Hematopoietic multipotent progenitor cell treated with erythropoietin and hydrocortisone succinate and interleukin-3 and kit ligand, for 8 days (in vitro differentiated cells): ENCODE measurements around the gene RPL37A.

Source experiments
- DNase-seq: peaks from one replicate; pipeline ENCODE4 v3.0.0-alpha.2; 2015

Gene RPL37A

GRCh38 chr2:216491793-216492596 lies 6.6 kb upstream of the RPL37A start:
- no peak for DNase-seq

GRCh38 chr2:216492597-216493333 lies 5.9 kb upstream of the RPL37A start:
- DNase-seq: no peak

- no peak for DNase-seq
Observed at GRCh38 chr2:216493334-216493685, 5.3 kb upstream of the RPL37A start.

GRCh38 chr2:216495656-216496055 lies 3.0 kb upstream of the RPL37A start:
- DNase-seq: no peak

GRCh38 chr2:216497382-216498069 lies 1.1 kb upstream of the RPL37A start:
- DNase-seq: no peak

GRCh38 chr2:216498070-216498378 lies 620 bp upstream of the RPL37A start:
- DNase-seq: no peak

GRCh38 chr2:216499641-216500218 lies 1.1 kb downstream of the RPL37A start:
- no peak for DNase-seq

- no peak for DNase-seq
Observed at GRCh38 chr2:216500572-216500971, 1.9 kb downstream of the RPL37A start.

GRCh38 chr2:216501854-216502253 lies 3.2 kb downstream of the RPL37A start:
- DNase-seq: no peak

- no peak for DNase-seq
Observed at GRCh38 chr2:216502381-216503158, 3.9 kb downstream of the RPL37A start.

GRCh38 chr2:216503159-216503629 lies 4.5 kb downstream of the RPL37A start:
- no peak for DNase-seq

GRCh38 chr2:216503697-216504375 lies 5.2 kb downstream of the RPL37A start:
- peak; percentile 10 for DNase-seq

- peak; percentile 17 for DNase-seq
Observed at GRCh38 chr2:216504376-216504762, 5.7 kb downstream of the RPL37A start.

- DNase-seq: no peak
Observed at GRCh38 chr2:216505133-216506106, 6.8 kb downstream of the RPL37A start.

- peak; percentile 28 for DNase-seq
Observed at GRCh38 chr2:216507220-216508160, 8.8 kb downstream of the RPL37A start.

GRCh38 chr2:216508229-216508628 lies 9.6 kb downstream of the RPL37A start:
- no peak for DNase-seq

- DNase-seq: peak; percentile 61
Observed at GRCh38 chr2:216516730-216517350, 18.2 kb downstream of the RPL37A start.

- DNase-seq: no peak
Observed at GRCh38 chr2:216517447-216518225, 19.0 kb downstream of the RPL37A start.
